NCI-H526 (cell line): ENCODE results near the gene ERCC6L2.

Source experiments
- DNase-seq, 2 experiments: peaks; one replicate each; lab custom pipeline; 2025; lab: John Stamatoyannopoulos, UW

Gene ERCC6L2, protein sequence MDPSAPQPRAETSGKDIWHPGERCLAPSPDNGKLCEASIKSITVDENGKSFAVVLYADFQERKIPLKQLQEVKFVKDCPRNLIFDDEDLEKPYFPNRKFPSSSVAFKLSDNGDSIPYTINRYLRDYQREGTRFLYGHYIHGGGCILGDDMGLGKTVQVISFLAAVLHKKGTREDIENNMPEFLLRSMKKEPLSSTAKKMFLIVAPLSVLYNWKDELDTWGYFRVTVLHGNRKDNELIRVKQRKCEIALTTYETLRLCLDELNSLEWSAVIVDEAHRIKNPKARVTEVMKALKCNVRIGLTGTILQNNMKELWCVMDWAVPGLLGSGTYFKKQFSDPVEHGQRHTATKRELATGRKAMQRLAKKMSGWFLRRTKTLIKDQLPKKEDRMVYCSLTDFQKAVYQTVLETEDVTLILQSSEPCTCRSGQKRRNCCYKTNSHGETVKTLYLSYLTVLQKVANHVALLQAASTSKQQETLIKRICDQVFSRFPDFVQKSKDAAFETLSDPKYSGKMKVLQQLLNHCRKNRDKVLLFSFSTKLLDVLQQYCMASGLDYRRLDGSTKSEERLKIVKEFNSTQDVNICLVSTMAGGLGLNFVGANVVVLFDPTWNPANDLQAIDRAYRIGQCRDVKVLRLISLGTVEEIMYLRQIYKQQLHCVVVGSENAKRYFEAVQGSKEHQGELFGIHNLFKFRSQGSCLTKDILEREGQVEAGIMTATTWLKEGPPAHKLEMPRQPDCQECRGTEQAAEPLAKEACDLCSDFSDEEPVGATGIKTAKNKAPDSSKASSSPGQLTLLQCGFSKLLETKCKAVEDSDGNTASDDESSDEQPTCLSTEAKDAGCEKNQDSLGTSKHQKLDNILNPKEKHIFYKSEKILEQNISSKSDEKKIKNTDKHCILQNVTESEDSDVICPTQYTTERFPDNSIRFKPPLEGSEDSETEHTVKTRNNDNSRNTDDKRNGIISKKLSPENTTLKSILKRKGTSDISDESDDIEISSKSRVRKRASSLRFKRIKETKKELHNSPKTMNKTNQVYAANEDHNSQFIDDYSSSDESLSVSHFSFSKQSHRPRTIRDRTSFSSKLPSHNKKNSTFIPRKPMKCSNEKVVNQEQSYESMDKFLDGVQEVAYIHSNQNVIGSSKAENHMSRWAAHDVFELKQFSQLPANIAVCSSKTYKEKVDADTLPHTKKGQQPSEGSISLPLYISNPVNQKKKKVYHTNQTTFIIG (N-terminal part only)

DNA sequence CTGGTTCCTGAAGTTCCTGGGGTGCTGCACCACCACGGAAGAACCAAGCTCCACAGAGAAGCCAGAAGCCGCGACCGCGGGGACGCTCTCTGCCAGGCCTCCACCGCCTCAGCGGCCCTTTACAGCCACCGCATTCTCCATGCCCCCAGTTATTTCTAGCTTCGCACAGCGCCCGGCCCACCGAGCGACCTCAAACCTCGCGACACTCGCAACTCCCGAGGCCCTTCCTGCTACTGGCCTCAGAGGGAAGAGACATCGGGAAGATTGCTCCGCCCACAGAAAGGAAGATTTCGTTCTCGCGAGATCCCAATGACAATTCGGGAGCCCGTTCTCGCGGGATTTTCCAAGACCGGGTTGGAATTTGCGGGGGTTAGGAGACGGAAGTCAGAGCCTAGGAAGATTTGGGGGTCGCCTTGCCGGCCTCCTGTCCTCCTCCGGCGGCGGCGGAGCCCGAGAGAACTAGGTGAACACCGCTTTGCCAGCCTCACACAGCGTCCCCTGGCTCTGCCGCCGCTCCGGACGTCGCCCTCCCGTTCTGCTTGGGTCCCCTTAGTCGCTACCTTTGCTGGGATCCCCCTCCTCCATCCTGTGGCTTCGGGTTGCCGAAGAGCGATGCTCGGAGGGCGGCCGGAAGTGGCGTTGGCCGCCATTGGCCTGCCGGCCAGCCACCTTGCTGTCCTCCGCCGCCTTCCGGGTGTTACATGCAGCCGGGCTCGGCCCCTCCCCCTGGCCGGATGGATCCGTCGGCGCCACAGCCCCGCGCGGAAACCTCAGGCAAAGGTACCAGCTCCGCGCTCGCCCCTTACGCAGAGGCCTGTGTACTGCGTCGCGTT, at the start of gene ERCC6L2:
Gene ERCC6L2, plus strand, starts transcription at position 387 of the 833 bp plus-strand sequence. Its CDS starts 348 bp downstream, at position 735.
- peak; percentile 95 to 96 for DNase-seq

DNA sequence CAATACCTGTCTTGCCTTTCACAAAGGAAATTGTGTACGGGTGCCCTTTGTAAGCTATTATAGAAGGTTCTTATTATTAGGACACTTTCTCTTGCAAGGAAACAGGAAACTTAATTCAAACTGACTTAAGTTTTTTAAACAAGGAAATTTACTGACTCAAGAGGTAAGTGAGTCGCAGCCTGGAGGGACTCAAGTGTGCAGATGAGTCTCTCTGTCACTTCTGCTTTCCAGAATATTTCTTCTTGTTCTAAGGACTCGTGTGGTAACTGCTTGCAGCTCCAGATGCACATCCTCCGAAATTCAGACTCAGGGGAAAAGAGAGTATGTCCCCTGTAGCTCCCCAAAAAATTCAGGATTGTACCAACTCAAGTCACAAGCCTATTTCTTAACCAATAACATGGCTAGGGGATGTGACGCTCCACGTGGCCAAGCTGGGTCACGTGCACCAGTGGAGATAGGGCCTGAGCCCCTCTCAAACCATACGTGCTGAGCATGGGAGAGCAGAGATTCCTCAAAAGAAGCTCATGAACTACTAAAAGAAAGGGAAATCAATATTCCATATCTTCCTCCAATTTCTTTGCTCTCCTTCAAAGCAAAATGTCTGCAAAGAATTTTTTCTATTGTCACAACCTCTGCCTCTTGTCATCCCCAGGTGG, 49.2 kb upstream of the ERCC6L2 start:
- DNase-seq: no peak

DNA sequence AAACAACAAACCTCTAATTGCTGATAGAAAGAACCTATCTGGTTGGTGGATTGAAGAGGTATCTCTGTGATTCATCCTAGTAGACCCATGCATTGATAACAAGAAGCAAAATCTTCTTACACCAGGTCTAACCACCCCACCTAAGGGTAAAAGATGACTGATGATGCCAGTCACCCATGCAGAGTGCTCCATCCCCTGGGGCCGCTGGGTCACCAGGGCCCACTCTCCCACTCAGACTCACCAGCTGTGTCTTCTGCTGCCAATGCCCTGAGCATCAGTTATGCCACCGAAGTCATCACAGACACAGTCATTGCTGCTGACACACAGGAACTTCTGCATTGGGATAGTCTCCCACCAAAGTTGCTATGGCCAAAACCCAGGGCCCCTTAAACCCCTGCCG, 44.7 kb upstream of the ERCC6L2 start:
- no peak for DNase-seq

DNA sequence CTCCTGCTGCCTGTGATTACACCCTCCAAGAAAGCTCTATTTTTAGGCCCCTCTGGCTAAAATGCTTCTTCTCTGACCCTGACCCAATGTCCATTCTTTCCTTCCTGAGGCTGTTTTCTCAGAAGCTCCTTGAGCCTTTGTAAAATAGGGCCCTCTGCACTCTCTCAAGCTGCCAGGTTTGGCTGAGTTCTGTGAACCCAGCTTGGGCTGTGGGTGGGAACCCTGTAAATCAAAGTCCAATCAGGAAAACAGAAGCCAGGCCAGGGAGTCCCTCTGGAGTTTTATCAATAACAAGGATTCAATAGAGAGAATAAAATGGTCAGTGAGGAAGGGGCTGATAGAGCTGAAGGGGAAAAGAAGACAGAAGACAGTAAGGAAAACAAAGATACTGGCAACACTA, 43.7 kb upstream of the ERCC6L2 start:
- DNase-seq: no peak

DNA sequence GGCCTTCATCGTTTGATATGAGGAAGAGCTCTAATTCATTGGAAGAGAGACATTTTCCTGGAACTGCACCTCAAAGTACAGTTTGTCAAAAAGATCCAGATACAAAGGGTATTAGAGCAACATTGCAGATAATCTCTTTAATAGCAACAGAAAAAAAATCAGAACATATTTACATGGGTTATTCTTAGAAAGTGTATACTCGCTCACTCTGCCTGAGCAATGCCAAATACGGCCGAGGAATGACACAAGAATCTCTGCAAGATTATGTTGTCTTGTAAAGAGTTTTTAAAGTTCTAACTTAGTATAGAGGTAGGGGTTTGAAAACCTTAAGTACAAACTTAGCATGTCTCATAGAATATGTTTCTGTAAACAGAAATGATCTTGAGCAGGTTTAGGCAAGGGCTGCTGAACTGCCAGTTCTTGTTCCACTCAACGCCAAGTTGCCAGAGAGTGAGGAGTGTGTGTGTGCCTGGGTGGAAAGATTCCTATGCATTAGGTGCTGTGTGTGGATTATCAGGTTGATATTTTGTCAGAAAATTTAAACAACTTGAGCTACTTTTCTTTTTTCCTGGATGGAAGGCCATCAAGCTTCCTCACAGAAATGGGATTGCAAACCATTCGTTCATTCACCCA, 41.8 kb upstream of the ERCC6L2 start:
- DNase-seq: no peak

DNA sequence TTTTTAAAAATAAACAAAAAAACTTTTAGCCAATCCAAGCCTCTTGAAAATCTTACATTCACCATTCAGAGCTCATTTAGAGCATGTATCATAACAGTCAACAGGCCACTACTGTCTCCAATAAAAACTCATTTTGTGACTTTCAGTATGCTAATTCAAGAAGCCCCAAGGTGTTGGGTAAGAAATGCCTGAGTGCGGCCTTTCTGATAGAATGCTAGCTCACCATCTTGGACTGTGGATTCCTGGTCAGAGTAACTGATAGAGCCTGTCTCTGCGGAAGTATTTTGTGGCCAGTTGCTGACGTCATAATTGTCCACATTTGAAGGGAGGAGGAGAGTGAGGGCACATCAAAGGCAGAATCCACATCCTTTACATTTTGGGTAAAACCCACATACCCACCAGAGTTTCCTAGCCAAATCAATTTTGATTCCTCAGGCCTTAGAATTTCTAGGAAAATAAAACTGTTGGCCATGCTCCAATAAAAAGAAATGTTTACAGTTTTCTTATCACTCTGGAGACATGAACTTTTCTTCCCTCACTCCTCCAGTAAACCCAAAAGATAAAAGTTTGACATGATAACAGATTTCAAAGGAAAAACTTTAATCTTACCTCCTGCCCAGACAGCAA, 41.1 kb upstream of the ERCC6L2 start:
- DNase-seq: no peak

DNA sequence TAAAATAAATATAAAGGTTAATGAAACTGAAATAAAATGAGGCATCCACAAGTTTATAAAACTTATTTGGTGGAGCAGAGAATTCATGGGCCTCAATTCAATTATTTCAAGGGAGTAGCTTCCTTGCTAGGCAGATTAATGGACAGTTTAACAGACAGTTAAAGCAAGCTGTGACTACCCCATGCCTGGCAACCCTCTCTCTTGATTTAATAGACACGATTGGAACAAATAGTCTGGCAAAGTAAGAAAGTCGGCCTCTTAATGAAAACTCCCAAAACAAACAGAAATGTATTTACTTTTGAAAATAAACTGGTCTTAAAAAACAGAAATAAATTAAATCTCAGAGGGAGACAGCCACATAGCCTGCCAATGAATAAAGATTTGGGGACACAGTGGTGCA, 40.1 kb upstream of the ERCC6L2 start:
- DNase-seq: no peak

DNA sequence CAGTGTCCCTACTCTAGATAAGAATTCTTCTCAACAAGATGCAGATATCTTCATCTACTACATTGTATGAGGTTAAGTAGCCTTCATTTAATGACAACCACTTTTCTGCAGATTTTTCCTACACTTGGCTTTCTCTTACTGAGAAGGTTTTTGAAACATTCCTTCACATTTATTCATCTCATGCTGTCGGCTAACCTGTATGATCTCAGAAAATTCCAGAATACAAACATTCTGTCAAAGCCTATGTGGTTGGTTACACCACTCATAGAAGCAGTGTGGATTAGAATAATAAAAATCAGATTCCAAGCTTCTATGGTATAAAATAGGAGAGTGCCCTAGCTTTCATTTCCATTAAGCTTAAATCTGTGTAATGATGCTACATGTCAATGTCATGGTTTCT, 39.4 kb upstream of the ERCC6L2 start:
- DNase-seq: no peak

DNA sequence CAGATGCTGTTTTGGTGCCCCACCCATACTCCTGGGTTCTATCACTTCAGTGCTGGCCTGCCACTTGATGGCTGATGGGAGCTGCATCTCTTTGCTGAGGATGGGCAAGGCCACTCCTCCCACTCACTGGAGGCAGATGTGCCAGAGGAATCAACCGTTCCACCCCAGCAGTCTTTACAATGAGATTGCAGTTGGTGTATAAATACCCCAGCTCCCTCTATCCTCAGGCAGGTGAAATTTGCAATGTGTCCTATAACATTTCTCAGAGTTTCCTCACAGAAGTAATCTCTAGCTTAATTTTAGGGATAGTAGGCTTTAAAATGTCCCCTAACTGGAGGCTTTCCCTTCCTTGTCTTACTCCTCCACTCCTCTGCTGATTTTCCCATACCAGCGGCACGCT, 36.5 kb upstream of the ERCC6L2 start:
- no peak for DNase-seq

DNA sequence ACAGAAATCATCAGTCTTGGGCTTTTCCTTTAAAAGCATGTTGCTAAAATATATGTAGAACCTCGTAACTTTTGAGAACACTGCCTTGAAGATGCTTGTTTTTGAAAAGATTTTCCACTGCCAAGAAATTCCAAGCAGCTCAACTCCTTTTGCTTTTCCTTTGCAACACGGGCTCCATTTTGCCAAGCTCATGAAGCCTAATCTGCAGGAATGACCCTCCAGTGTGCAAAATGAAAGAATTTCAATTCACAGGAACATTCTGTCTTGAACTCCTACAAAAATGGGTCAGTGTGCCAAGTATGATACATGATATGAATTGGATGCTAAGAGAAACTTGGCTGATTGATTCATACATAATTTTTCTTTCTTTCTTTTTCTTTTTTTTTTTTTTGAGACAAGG, 35.4 kb upstream of the ERCC6L2 start:
- no peak for DNase-seq

DNA sequence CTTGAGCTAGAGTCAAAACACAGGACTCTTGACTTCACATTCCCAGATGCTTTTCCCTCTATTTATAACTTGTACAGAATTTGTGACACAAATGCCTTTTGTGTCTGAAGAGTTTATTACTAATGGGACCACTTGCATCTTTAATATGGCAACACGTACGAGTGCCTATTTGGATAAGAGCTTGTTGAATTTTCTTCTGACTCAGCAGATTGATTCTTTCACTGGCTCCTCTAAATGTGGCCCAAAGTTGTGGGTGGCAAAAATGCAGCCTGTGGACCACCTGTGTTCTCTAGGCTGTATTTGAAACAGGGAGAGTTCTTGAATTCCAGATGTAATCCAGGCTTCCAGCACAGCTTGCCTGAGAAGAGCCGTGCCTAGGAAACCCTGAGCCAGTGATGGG, 34.1 kb upstream of the ERCC6L2 start:
- no peak for DNase-seq

DNA sequence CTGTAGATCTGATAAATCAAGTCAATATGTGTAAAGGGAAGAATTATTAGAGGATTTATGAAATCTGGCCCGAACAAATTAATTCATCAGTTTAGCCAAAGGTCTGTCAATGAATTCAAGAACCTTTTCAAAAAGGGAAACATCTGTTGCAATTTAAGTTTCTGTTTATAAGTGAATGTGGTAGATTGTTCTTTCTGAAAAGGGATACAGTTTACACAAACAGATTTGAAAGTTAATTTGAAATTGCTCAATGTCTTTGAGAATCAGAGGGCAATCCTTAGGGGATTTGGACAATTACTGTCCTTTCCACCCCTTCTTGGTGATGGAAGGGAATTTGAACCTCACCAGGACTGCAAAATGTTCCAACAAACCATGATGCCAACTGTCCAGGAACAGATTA, 29.7 kb upstream of the ERCC6L2 start:
- DNase-seq: no peak

DNA sequence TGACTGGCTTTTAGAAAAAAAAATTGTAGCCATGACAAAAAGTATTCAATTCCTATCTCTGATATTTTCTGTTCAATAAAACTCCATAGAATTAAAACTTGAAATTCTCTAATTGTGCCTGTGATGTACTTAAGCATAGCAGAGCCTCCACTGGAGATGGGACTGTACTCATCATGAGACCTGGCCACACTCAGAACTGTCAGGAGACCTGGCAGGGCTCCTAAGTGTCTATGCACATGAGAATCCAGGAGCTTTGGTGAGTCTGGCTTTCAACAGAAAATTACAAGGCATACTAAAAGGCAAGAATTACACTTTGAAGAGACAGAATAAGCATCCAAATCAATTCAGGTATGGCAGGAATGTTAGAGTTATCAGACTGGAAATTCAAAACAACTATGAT, 26.7 kb upstream of the ERCC6L2 start:
- no peak for DNase-seq

DNA sequence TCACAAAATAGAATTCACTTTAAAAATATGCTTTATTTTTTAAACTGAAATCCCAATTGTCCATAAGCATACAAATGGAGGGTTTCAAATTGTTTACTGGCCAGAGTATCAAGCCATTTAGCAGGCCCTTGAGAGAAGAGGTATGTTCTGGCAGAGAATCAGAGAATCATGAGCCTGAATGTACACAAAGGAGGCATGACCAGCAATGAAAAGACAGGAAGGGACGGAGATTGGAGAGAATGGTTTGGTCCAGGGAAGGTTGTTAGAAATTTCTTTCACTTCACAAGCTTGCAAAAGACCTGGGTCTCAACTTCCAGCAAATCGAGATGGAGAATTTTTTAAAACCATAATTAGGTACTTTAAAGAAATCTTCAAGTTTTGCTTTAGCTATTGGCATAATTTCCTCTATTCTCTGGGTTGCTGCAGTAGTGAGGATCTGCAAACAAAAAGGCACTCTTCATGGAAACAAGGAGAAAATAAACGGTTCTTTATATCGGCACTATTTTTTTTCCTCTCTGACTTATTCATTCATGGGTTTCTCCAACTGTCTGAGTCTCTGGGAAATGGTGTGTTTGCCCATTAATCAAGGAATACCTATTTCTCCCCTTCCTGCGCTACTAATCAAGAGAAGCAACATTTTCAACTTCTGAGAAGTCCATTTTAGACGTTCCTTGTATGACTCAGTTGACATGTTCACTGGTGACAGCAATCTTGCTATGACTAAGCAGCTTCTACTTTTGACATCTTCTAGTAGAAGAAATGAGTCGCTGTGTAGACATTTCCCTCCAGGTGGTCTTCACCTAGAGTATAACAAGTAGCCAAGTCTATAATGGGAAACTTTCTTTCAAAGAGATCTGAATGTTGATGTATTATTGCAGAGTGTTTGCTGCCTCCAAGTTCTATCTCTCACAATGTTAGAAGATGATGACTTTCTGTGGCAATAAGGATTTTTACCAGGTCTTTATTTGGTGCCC, 23.1 kb upstream of the ERCC6L2 start:
- no peak for DNase-seq

DNA sequence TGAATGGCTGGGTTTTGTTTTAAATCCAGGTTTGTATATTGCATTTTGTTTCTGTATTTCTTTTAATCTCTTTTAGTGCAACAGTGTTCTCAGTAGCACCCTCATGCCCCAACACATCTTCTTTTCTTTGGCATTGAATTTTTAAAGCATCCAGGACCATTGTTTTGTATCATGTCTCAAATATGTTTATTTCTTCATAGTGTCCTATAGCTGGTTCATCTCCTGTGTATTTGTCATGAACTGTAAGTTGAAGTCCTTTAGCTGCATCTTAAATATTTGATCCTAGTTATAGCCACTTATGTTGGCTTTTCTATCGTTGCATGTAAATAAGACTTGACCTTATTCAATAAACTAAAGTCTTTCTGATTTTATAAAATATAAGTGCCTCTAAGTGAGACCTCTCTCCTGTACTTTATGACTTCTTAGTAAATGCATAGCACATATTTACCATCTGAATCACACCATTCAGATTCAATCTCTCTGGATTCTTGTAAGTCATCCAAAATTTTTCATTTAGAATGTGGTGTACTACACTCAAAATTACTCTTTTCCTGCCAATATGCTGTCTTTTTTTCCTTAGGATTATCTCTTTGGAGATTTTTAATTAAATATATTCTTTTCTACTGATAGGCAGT, 21.0 kb upstream of the ERCC6L2 start:
- DNase-seq: no peak

DNA sequence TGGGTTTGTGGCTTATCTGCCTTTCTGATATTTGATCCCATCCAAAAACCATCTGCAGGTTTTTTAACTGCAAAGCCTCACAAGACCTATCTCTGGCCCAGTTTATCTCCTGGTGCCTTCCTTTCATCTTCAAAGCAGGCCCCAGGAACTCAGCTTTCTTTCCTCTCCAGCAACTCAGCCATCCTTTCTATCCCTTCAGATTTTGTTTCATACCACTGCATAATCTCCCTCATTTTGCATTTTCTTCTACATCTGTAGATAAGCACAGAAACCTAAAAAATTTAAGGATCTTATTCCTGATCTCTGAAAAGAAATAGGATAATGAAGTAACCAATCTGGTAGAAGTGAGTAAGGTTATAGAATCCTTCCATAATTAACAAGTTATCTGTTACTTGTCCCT, 19.5 kb upstream of the ERCC6L2 start:
- no peak for DNase-seq

DNA sequence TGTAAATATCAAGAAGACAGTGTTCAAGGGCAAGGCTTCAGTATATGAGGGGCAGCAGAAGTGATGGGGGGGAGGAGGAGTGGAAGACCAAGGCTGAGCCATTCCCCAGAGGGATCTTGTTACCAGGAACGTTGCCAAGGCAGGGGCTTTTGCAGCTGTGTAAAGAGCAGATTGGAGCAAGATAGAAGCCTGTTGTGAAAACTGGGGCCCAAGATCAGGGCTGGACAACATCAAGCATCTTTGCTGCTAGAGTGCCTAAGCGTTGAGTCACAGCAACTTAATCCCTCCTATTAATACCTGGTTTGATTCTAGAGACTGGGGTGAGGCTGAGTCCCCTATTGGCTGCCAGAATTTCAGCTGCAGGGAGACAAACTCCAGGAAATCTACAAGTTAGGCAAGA, 18.4 kb upstream of the ERCC6L2 start:
- no peak for DNase-seq

DNA sequence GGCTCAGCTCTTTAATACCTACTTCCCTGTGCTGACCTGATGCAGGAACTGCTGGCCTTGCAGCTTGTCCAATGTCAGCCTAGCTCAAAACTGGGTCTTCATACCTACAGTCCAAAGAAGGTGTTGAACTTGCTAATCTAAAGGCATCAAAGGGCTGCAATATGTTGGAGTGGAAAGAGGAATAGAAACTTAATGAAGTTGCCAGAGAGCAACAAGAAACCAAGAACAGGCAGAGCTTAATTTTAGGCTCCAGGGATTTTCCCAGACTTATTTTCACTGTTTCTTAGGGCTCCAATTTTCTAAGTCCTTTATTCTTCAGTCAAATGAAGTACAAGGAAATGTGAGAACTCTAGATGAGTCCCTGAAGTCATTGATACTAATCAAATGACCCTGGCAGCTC, 17.6 kb upstream of the ERCC6L2 start:
- no peak for DNase-seq
